Endothelial cell of umbilical vein (primary cell): ENCODE data around the gene IKZF1. TPM values are rescaled to one million over a fixed set of nuclear protein-coding genes. Genes with fewer than 3 reads are reported as not detected.

Source experiments
- BruUV-seq: library from RNA; stranded (reverse); fragments of 400-500 nt; replicated peaks from 2 replicates; lab custom pipeline; 2021; lab: Mats Ljungman, UMichigan
- CTCF ChIA-PET: fragments of 300-600, 350-600 bp; sonication (Branson Sonifier 250); formaldehyde crosslinking; loops from one replicate; lab custom pipeline; 2021; ENCODE audit warnings: antibody characterized with exemption, inconsistent platforms; lab: Charles Lee
- POLR2A ChIA-PET: fragments of 300-600, 350-600 bp; sonication (Branson Sonifier 250); formaldehyde crosslinking; loops from one replicate; lab custom pipeline; 2021; ENCODE audit warnings: antibody characterized with exemption, inconsistent platforms; lab: Charles Lee
- DNase-seq: peaks from one replicate; pipeline ENCODE4 v3.0.0-alpha.2; 2011; ENCODE audit warnings: low read depth, low spot score
- FAIRE-seq: peaks from 2 replicates; lab custom pipeline; 2011; peaks lifted over from hg19 to GRCh38; lab: Jason Lieb, UNC
- H2AFZ ChIP-seq: 2 replicates; pipeline ENCODE4 v1.6.0; 2012; ENCODE audit warnings: low read depth, low read length, control low read depth, inconsistent platforms
- H3K27ac ChIP-seq: 2 replicates; pipeline ENCODE4 v1.5.1; 2011; ENCODE audit warnings: low read depth, mild to moderate bottlenecking, control low read depth, low read length, moderate library complexity; ENCODE audit not compliant: insufficient read depth
- H3K27me3 ChIP-seq, 2 experiments: 2 replicates each; pipeline versions ENCODE4 v1.6.0 to v1.6.1; 2011; ENCODE audit warnings: low read length in 2 of 2, mixed read lengths in 1 of 2; ENCODE audit not compliant: control insufficient read depth in 2 of 2, insufficient read depth in 2 of 2
- H3K36me3 ChIP-seq, 2 experiments: 2 replicates in 1 of 2; 3 replicates in 1 of 2; pipeline ENCODE4 v1.5.1; 2011; ENCODE audit warnings: low read length in 2 of 2, mild to moderate bottlenecking in 1 of 2, moderate library complexity in 1 of 2; ENCODE audit not compliant: control insufficient read depth in 2 of 2, insufficient read depth in 2 of 2; ENCODE audit errors: extremely low read depth in 1 of 2
- H3K4me1 ChIP-seq: 3 replicates; pipeline ENCODE4 v1.5.1; 2011; ENCODE audit warnings: mild to moderate bottlenecking, low read length; ENCODE audit not compliant: control insufficient read depth, insufficient read depth; ENCODE audit errors: extremely low read depth
- H3K4me2 ChIP-seq: 2 replicates; pipeline ENCODE4 v1.6.1; 2011; ENCODE audit warnings: low read length, control low read depth, mixed read lengths; ENCODE audit not compliant: insufficient read depth
- H3K4me3 ChIP-seq, 3 experiments: fragments of 200-600 bp in 1 of 3; sonication (generic), shearing (Covaris generic) in 1 of 3; replicated peaks in 1 of 3; 2 replicates each; pipeline ENCODE4 v1.5.1; 2011 to 2016; ENCODE audit warnings: control low read depth in 3 of 3, low read length in 3 of 3, mild to moderate bottlenecking in 2 of 3, inconsistent platforms in 1 of 3, low read depth in 1 of 3, moderate library complexity in 1 of 3; ENCODE audit not compliant: insufficient read depth in 1 of 3
- H3K79me2 ChIP-seq: 2 replicates; pipeline ENCODE4 v1.6.0; 2012; ENCODE audit warnings: low read length, inconsistent platforms; ENCODE audit not compliant: control insufficient read depth, insufficient read depth
- H3K9ac ChIP-seq: replicated peaks from 2 replicates; pipeline ENCODE3; 2011; ENCODE audit warnings: low read length, control low read depth; ENCODE audit not compliant: insufficient read depth; ENCODE audit errors: extremely low read depth
- H3K9me1 ChIP-seq: replicated peaks from 3 replicates; pipeline ENCODE4 v1.6.0; 2011; ENCODE audit warnings: mild to moderate bottlenecking, low read length; ENCODE audit not compliant: control insufficient read depth, insufficient read depth; ENCODE audit errors: extremely low read depth
- H3K9me3 ChIP-seq: replicated peaks from 2 replicates; pipeline ENCODE4 v1.5.1; 2012; ENCODE audit warnings: low read length, inconsistent platforms; ENCODE audit not compliant: control insufficient read depth, insufficient read depth
- H4K20me1 ChIP-seq: replicated peaks from 2 replicates; pipeline ENCODE3; 2011; ENCODE audit warnings: mild to moderate bottlenecking, low read length; ENCODE audit not compliant: control insufficient read depth, insufficient read depth; ENCODE audit errors: extremely low read depth
- EZH2 ChIP-seq: IDR thresholded peaks from 2 replicates; pipeline ENCODE4 v1.6.1; 2012; ENCODE audit warnings: borderline replicate concordance, low read depth, mild to moderate bottlenecking, moderate library complexity, low read length, inconsistent platforms; ENCODE audit not compliant: severe bottlenecking
- FOS ChIP-seq: IDR thresholded peaks from 2 replicates; pipeline ENCODE4 v1.6.1; 2011; ENCODE audit warnings: mild to moderate bottlenecking, low read length, moderate library complexity, borderline replicate concordance; ENCODE audit not compliant: insufficient read depth
- GATA2 ChIP-seq: IDR thresholded peaks from 2 replicates; pipeline ENCODE4 v1.7.0; 2011; ENCODE audit warnings: low read depth, mild to moderate bottlenecking, moderate library complexity, mixed read lengths, low read length; ENCODE audit not compliant: insufficient read length, insufficient read depth
- JUN ChIP-seq: IDR thresholded peaks from 2 replicates; pipeline ENCODE4 v1.6.1; 2011; ENCODE audit warnings: borderline replicate concordance, low read depth; ENCODE audit not compliant: insufficient read length, insufficient read depth
- MYC ChIP-seq: IDR thresholded peaks from one replicate; pipeline ENCODE4 v1.6.1; 2011; ENCODE audit warnings: mild to moderate bottlenecking, low read depth, low read length
- POLR2A ChIP-seq: IDR thresholded peaks from 2 replicates; pipeline ENCODE4 v1.6.1; 2012; ENCODE audit warnings: low read depth, mild to moderate bottlenecking, control low read depth, low read length
- POLR2AphosphoS5 ChIP-seq: IDR thresholded peaks from 2 replicates; pipeline ENCODE4 v1.6.1; 2012; ENCODE audit warnings: low read depth, mild to moderate bottlenecking, control low read depth, low read length, moderate library complexity; ENCODE audit not compliant: insufficient read depth
- dilution Hi-C: fragments of 300-500 bp; cut with MboI; formaldehyde crosslinking; loops from one replicate; pipeline ENCODE4 v1.15.0; 2019; ENCODE audit warnings: low sequenced_read_pairs; ENCODE audit not compliant: extremely low pct_ligation_motif_present
- intact Hi-C: fragments of 100-400 bp; cut with micrococcal nuclease; formaldehyde crosslinking; loops from one replicate; pipeline ENCODE4 v1.10.0; 2022
- polyA plus RNA-seq, 4 experiments: library from polyadenylated mRNA; depleted of rRNA in 3 of 4; stranded (reverse) in 3 of 4; unstranded in 1 of 4; fragments of >200 nt; gene quantifications; 2 replicates each; pipeline versions ENCODE4 v1.2.1 to v1.2.3, GENCODE V29; 2011 to 2012; ENCODE audit warnings: missing spikeins in 1 of 4
- total RNA-seq: library from RNA; stranded (reverse); gene quantifications from 2 replicates; pipeline ENCODE4 v1.2.3, GENCODE V29; 2021
- TF ChIP-seq, protein P1 (sequence below): IDR thresholded peaks from 2 replicates; pipeline ENCODE4 v1.6.1; 2011; ENCODE audit not compliant: insufficient read depth, insufficient read length
- TF ChIP-seq, protein P2 (sequence below), 2 donors: IDR thresholded peaks; 1 replicate in 1 of 2; 2 replicates in 1 of 2; pipeline ENCODE4 v1.5.1; 2011; ENCODE audit warnings: low read length in 2 of 2, mild to moderate bottlenecking in 2 of 2, moderate library complexity in 2 of 2, control low read depth in 1 of 2, inconsistent platforms in 1 of 2, low read depth in 1 of 2; ENCODE audit not compliant: insufficient read depth in 1 of 2; ENCODE audit errors: extremely low read depth in 1 of 2

Gene IKZF1
- total and polyA plus RNA-seq, 2 donors (not counting 3 experiments of a cell fraction or from before 2014, with no cell fraction given), result 0.01 to 0.20 TPM

DNA sequence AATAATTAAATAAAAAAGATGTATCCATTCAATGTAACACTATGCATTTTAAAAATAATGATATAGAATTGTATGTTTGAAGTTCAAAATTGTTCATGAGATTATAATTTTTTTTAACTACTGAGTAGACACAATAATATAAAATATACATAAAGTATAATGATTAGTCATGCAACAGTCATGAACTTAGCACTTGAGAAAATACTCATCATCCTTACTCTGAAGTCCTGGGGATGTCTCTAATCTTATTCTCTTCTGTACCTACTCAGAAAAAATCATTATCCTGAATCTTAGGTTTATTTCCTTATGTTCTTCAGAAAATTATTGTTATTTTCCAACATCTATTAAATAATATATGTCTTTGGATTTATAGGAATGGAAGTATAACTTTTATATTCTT, 26.4 kb upstream of the IKZF1 start:
- CTCF ChIA-PET, result no interaction called here
- H3K4me2 ChIP-seq, result no peak overlapping the region
- no peak for TF ChIP-seq GATA2
- no peak for TF ChIP-seq POLR2AphosphoS5
- TF ChIP-seq, protein P1, sequence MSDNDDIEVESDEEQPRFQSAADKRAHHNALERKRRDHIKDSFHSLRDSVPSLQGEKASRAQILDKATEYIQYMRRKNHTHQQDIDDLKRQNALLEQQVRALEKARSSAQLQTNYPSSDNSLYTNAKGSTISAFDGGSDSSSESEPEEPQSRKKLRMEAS, result no peak
- no peak for TF ChIP-seq MYC
- no peak for TF ChIP-seq JUN
- TF ChIP-seq POLR2A, result no peak
- TF ChIP-seq FOS, result no peak
- TF ChIP-seq EZH2, result no peak
- TF ChIP-seq, protein P2, sequence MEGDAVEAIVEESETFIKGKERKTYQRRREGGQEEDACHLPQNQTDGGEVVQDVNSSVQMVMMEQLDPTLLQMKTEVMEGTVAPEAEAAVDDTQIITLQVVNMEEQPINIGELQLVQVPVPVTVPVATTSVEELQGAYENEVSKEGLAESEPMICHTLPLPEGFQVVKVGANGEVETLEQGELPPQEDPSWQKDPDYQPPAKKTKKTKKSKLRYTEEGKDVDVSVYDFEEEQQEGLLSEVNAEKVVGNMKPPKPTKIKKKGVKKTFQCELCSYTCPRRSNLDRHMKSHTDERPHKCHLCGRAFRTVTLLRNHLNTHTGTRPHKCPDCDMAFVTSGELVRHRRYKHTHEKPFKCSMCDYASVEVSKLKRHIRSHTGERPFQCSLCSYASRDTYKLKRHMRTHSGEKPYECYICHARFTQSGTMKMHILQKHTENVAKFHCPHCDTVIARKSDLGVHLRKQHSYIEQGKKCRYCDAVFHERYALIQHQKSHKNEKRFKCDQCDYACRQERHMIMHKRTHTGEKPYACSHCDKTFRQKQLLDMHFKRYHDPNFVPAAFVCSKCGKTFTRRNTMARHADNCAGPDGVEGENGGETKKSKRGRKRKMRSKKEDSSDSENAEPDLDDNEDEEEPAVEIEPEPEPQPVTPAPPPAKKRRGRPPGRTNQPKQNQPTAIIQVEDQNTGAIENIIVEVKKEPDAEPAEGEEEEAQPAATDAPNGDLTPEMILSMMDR (IDR thresholded peaks at IDR 0.05; ENCODE audit: extremely low read depth in 1 of 2, insufficient read depth in 1 of 2, low read depth in 1 of 2, low read length in 2 of 2), result no peak
- H3K4me3 ChIP-seq, result no peak overlapping the region
- no peaks in the 10 kb centered on the region for H4K20me1 ChIP-seq
- DNase-seq (no peak), FAIRE-seq (no peak)
- intact Hi-C loops (no loop called here), dilution Hi-C loops (no loop called here)
- POLR2A ChIA-PET, result no interaction called here
- no peaks in the 10 kb centered on the region for H3K27me3 ChIP-seq
- H2AFZ ChIP-seq, result no peak overlapping the region
- BruUV-seq, result no TSS peak
- H3K27ac ChIP-seq, result no peak overlapping the region
- no peaks in the 10 kb centered on the region for H3K36me3 ChIP-seq
- no peaks in the 10 kb centered on the region for H3K9me1 ChIP-seq
- H3K4me1 ChIP-seq, result no peaks in the 10 kb centered on the region
- H3K79me2 ChIP-seq, result no peaks in the 10 kb centered on the region
- H3K9me3 ChIP-seq, result no peaks in the 10 kb centered on the region
- no peak overlapping the region for H3K9ac ChIP-seq
